ENCODE measurements around the gene MAPKAPK3. TPM values are rescaled to one million over a fixed set of nuclear protein-coding genes. Genes with fewer than 3 reads are reported as not detected.

MAPKAPK3 gene
- total and polyA plus RNA-seq, 2 of the 4 experiments (the other 2 are of a cell fraction) = 38.3 to 57.2 TPM

DNA sequence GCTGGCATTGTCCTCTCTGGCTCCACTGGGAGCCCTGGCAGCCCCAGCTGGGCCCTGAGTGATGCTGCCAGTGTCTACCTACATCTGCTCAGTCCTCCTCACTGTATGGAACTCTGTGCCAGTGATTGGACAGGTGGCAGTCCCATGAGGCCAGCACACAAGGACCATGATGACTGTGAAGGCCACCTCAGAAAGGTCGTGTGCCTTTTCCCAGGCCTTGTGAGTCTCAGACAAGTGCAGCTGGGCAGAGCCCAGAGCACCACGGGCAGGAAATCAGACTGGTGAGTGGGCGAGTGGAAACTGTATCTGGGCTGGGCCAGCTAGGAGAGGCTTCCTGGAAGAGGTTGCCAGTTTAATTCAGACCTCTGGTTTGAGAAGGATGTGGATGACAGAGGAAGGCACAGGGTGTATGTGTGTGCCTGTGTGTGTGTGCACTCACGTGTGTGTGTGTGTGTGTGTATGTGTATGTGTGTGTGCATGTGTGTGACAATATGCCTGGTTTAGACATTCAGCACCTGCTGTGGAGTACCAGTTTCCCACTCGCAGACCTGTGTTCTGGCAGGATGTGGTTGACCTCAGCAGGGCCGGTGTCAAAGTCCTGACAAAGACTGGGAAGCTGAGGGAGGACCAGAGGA lies 7.0 kb downstream of the MAPKAPK3 start:
- no peak overlapping the region for H3K4ac ChIP-seq (ENCODE audit: low read depth, low read length)
- no TSS peak for BruUV-seq (replicated peaks)
- H4K5ac ChIP-seq (ENCODE audit: low read depth, low read length) = no peak overlapping the region
- no peak overlapping the region for H4K8ac ChIP-seq (ENCODE audit: low read depth in 2 of 2, low read length in 2 of 2)
- H2BK20ac ChIP-seq (ENCODE audit: low read depth, low read length) = no peak overlapping the region
- 0 out of 2 replicates have a peak overlapping the region, but pooled peaks have one; percentile 31 for H3K14ac ChIP-seq (replicated peaks; ENCODE audit: low read depth, low read length)
- H4K20me1 ChIP-seq (ENCODE audit: insufficient read depth, low read length) = peaks cover 6% of the 10 kb centered on the region
- DNase-seq = peak; percentile 22
- dilution Hi-C loops (cut with HindIII; ENCODE audit: low sequenced_read_pairs, unreplicated experiment) = no loop called here
- TF ChIP-seq BHLHE40 (IDR thresholded peaks at IDR 0.05; ENCODE audit: low read depth, low read length) (no peak), RFX5 (IDR thresholded peaks at IDR 0.05; ENCODE audit: low read depth, low read length) (no peak)
- no peak overlapping the region for H2AFZ ChIP-seq (replicated peaks; ENCODE audit: low read length, poor library complexity)
- H2BK5ac ChIP-seq (ENCODE audit: low read depth, low read length, poor library complexity, severe bottlenecking) = no peak overlapping the region
- H2BK120ac ChIP-seq (ENCODE audit: low read depth, low read length) = no peak overlapping the region
- peaks cover 6% of the 10 kb centered on the region for H3K4me1 ChIP-seq (ENCODE audit: control insufficient read depth, insufficient read depth, low read length)
- no peak overlapping the region for H3K18ac ChIP-seq (ENCODE audit: low read depth, low read length)
- H3K9me3 ChIP-seq (ENCODE audit: control insufficient read depth, insufficient read depth, low read length) = no peaks in the 10 kb centered on the region
- H3K36me3 ChIP-seq (ENCODE audit: control insufficient read depth, insufficient read depth, low read length) = no peaks in the 10 kb centered on the region
- peaks cover 23% of the 10 kb centered on the region for H3K9me1 ChIP-seq (ENCODE audit: insufficient read depth, low read length)
- H2AK5ac ChIP-seq (ENCODE audit: low read depth, low read length) = no peak overlapping the region
- H3K4me2 ChIP-seq (ENCODE audit: low read depth, low read length) = no peak overlapping the region
- no peaks in the 10 kb centered on the region for H3K27me3 ChIP-seq (ENCODE audit: control insufficient read depth, insufficient read depth, low read length)
- intact Hi-C loops (cut with micrococcal nuclease) = no loop called here
- H3K79me1 ChIP-seq (ENCODE audit: low read depth in 1 of 2, low read length in 2 of 2) = peaks cover 0 to 14% of the 10 kb centered on the region in 2 experiments; a peak in 2 of 4 replicates
- no peak for ATAC-seq (ENCODE audit: low read depth)
- WGBS, 2 experiments (ENCODE audit: extremely low coverage in 2 of 2, insufficient read length in 1 of 2) = 77% methylated on average over 5 of the region's 6 CpGs; no CpG with 5 or more reads in 1 of the 2 experiments
- ChIA-PET POLR2A (ENCODE audit: unreplicated experiment) (no interaction called here), CTCF (no interaction called here)
- in situ Hi-C loops (cut with MboI; ENCODE audit: low sequenced_read_pairs) = loop anchor here (25.0 kb wide), 1 partner anchor 1063 kb away; no protein-coding TSS in a partner anchor
- H2BK15ac ChIP-seq (ENCODE audit: low read depth, low read length) = no peak overlapping the region
- H3K27ac ChIP-seq (ENCODE audit: insufficient read depth, low read length) = no peak overlapping the region
- no peak overlapping the region for H3K23ac ChIP-seq (ENCODE audit: low read depth, low read length)
- peak overlapping the region; percentile 31 for H2AK9ac ChIP-seq (replicated peaks; ENCODE audit: low read depth, low read length, poor library complexity)
- no peak overlapping the region for H3K56ac ChIP-seq (ENCODE audit: extremely low read depth, insufficient read depth, low read length)
- no peak overlapping the region for H4K91ac ChIP-seq (ENCODE audit: insufficient read depth, low read depth, low read length)
- no peak overlapping the region for H3K4me3 ChIP-seq (ENCODE audit: insufficient read depth, low read depth, low read length)
- H3K9ac ChIP-seq (ENCODE audit: low read depth, low read length) = no peak overlapping the region

Data from IMR-90 (cell line).